ENCODE measurements around the gene IRF2BP2.

Gene IRF2BP2

DNA sequence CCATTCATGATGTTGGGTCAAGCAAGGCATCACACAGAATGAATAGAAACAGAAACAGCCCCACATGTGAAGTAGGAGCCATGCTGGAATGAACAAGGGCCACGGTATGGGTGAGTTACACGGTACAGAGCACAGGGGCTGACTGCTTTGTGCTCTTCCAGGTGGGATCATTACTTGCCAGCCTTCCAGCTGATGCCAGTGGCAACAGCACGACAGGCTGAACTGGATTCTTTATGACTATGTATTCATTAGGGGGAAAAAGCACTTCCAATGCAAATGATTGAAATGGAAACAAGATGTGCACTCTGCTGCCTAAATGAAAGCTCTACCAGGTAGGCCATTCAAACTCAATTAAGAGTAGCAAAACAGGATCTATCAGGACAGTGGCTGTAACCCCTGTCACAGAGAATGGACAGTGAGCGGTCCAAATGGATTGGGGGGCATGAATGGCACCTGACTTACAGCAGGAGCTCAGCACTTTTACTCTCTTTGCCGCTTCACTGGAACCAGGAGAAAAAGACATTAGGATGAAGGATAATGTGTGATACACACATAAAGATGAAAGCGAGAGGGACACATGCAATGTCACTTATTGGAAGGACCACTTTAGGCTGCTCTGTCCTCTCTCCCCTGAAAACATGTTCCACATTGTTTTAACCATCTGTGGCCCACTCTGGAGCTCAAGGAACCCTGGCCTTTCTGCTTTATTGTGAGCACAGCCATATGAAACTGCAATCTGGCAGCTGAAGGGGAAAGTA lies 23.4 kb upstream of the IRF2BP2 start:
- no peak for DNase-seq

- no peak for DNase-seq
These were observed 22.2 kb upstream of the IRF2BP2 start for GRCh38 chr1:234632225-234632624.

DNA sequence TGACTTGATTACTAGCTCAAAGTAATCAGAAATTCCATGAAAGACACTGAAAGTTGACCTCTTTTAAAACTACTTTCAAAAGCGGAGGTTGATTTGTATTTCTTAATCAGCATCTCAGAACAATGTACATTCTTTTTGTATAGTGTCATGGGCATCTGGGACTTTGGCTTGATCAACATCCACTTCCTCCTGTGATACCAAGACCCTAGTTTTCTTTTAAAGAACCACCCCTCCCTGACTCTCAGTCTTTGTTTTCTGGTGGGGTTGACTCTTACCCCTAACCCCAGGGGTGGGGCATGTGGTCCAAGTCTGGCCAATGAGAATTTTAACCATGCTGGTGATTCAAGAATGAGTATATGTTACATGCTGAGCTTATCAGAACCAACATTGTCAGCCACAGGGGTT lies 21.7 kb upstream of the IRF2BP2 start:
- DNase-seq: no peak

GRCh38 chr1:234629026-234629425 lies 19.0 kb upstream of the IRF2BP2 start:
- no peak for DNase-seq

DNA sequence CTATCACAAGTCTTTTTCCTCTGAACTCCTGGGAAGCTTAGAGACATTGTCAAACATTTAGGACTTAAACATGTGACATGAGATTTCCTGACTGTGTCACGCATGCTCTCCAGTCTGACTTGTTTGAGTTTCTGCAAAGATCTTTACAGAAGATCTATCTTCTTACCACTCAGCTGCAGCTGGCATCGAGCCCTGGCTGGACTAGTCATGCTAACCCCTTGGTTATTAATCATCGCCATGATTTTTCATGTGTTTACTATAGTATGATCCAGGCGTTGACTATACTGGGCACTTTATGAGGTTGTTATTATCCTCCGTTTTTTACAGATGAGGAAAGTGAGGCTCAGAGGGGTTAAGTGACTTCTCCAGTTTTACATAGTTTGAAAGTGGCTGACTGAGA lies 18.1 kb upstream of the IRF2BP2 start:
- no peak for DNase-seq

- no peak for DNase-seq
These were observed 17.3 kb upstream of the IRF2BP2 start for GRCh38 chr1:234627009-234627950.

- DNase-seq: no peak
These were observed 16.4 kb upstream of the IRF2BP2 start for GRCh38 chr1:234626391-234626790.

GRCh38 chr1:234624724-234625117 lies 14.7 kb upstream of the IRF2BP2 start:
- no peak for DNase-seq

DNA sequence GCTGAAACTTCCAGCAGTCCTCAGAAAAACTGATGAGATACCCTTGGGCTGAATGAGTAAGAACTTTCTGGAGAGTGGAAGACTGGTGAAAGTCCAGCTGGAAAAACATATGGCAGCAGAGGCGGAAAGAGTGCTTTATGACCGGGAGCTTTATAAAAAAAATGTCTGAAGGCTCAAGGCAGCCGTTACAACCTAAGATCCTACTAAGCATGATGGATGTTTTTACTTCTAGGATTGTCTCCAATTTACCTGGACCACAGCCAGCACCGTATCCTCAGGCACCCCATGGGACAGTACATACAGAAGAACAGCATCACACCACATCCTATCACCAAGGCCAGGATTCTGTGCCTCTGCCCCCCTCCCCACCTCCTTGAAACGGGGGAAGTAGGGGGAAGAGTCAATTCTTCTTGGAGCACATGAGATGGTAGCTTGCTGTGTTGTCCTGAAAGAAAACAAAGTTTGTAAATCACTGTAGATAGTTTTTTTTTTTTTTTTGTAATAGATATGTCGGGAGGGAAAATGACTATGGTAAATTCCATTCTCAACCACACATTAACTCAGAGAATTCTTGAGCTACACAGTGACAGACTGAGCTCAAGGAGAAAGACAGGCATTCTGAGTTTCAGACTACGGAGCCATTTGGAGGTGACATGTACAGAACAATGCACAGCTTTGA lies 11.8 kb upstream of the IRF2BP2 start:
- DNase-seq: peak; percentile 85

DNA sequence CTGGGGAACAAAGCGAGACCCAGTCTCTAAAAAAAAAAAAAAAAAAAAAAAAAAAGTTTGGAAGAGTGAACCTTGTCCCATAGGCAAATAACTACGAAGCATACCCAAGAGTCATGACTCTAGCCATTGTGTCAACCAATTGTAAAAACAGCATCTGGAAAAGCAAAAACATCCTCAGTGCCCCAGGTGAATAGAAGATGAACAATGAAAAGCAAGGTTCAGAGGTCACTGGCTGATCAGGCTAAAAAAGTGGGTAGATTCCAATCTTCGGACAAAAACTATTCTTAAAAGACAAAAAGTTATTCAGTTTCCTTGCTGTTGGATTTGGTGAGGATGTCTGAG lies 11.1 kb upstream of the IRF2BP2 start:
- DNase-seq: no peak

- no peak for DNase-seq
These were observed 10.5 kb upstream of the IRF2BP2 start for GRCh38 chr1:234620272-234621126.

DNA sequence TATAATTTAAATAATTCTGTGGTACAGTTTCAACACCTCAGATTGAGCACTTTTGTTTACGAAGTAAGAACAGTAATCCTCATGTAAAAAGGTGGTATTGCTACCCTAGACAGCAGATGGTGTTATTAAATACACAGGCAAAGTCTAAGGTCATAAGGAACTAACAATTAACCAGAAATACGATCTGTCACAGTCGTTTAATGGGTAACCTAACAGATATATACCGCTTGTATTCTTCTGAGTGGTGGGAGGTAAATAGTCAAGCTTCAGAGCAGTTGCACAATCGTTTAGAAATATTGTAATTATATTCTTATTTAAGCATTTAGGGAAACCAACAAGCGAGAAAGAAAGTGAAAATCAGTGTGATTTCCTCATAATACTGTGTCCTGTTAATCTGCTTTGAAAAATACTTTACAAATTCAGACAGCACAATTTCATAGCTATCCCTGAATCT lies 9.8 kb upstream of the IRF2BP2 start:
- no peak for DNase-seq

- DNase-seq: no peak
These were observed 9.1 kb upstream of the IRF2BP2 start for GRCh38 chr1:234619071-234619480.

GRCh38 chr1:234618737-234619049 lies 8.7 kb upstream of the IRF2BP2 start:
- DNase-seq: no peak

DNA sequence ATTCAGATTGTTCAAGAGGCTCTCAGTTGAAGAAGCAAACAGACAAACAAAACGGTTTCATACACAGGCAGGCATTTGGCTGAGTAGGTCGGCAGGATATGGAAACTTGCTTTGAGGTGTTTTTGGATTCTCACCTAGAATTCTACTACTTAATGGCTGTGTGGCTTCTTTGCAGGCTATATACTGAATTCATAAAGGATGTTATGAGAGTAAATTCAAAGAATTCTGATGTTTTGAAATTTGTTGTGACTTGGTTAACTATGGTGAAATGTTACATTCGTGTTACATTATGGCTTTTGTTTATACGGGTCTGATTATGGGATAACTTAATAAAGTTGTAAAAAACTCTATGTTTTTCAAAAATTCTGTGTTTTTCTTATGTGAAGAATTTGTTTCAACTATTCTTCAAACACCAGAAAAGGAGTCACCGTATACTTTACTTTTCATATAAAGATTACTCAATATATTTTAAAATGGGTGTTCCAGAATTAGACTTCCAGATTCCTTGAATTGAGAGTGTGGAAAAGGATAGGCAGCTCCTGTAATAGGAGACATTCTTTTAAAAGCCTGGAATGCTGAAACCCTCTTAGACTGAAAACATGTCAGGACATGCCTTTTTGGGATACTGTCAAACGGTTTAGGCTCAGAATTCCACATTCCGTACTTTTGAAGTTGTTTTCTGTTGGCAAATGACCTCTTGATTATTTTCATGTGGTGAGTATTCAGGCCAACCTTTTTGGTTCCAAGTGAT lies 8.2 kb upstream of the IRF2BP2 start:
- DNase-seq: no peak

- DNase-seq: no peak
These were observed 7.4 kb upstream of the IRF2BP2 start for GRCh38 chr1:234617131-234617985.

- no peak for DNase-seq
These were observed 6.7 kb upstream of the IRF2BP2 start for GRCh38 chr1:234616644-234617043.

DNA sequence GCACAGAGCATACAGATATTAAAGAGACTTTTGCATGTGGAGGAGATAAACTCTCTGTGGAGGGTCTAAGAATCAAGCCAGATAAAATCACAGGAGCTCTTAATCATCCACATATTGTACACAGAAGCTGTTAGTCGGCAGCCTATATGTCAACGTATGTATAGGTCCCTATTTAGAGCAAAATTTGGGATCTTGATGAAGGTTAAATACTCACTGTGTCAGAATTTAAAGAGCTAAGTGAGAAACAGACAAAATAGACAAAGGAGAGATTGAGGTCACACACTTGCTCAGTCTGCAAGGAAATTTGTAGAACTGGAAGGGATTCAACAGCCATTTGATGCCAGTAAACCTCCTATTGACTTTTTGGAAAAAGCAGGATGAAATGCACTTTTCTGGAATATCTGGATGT lies 4.1 kb upstream of the IRF2BP2 start:
- no peak for DNase-seq

GRCh38 chr1:234613128-234613875 lies 3.3 kb upstream of the IRF2BP2 start:
- peak; percentile 41 for DNase-seq
